MM.1S (cell line): Measurements from ENCODE around the gene UBE2Q1.

Experiments used
- DNase-seq: peaks from one replicate; pipeline ENCODE4 v3.0.0-alpha.2; 2015
- H2AFZ ChIP-seq: fragments of 300-600 bp; sonication (generic); 2 replicates; pipeline ENCODE4 v1.6.0; 2016; ENCODE audit warnings: antibody characterized with exemption, low read length
- H3F3A ChIP-seq: fragments of 300-600 bp; sonication (generic); 2 replicates; pipeline ENCODE4 v1.6.1; 2016; ENCODE audit warnings: mild to moderate bottlenecking, antibody characterized with exemption, low read length, moderate library complexity, mixed read lengths; ENCODE audit not compliant: insufficient read depth
- H3K27ac ChIP-seq: fragments of 300-600 bp; sonication (generic); 2 replicates; pipeline ENCODE4 v1.5.1; 2016; ENCODE audit warnings: mild to moderate bottlenecking, low read length
- H3K27me3 ChIP-seq: fragments of 300-600 bp; sonication (generic); replicated peaks from 2 replicates; pipeline ENCODE4 v1.6.0; 2016; ENCODE audit warnings: low read length; ENCODE audit not compliant: insufficient read depth
- H3K36me3 ChIP-seq: fragments of 300-600 bp; sonication (generic); replicated peaks from 2 replicates; pipeline ENCODE4 v1.6.1; 2016; ENCODE audit warnings: mild to moderate bottlenecking, low read length, mixed read lengths; ENCODE audit not compliant: insufficient read depth
- H3K4me1 ChIP-seq: fragments of 300-600 bp; sonication (generic); 2 replicates; pipeline ENCODE4 v1.6.1; 2016; ENCODE audit warnings: low read length, mixed read lengths
- H3K4me2 ChIP-seq: fragments of 300-600 bp; sonication (generic); 2 replicates; pipeline ENCODE4 v1.6.0; 2016; ENCODE audit warnings: low read depth, low read length
- H3K4me3 ChIP-seq: fragments of 300-600 bp; sonication (generic); 2 replicates; pipeline ENCODE4 v1.5.1; 2016; ENCODE audit warnings: low read length, mixed read lengths
- H3K79me2 ChIP-seq: fragments of 300-600 bp; sonication (generic); 2 replicates; pipeline ENCODE4 v1.6.1; 2016; ENCODE audit warnings: mixed run types, low read length, mixed read lengths
- H3K9ac ChIP-seq: fragments of 300-600 bp; sonication (generic); 2 replicates; pipeline ENCODE4 v1.6.1; 2016; ENCODE audit warnings: low read length, mixed read lengths
- H3K9me2 ChIP-seq: fragments of 300-600 bp; sonication (generic); replicated peaks from 2 replicates; pipeline ENCODE4 v1.6.1; 2016; ENCODE audit warnings: mild to moderate bottlenecking, low read length, mixed read lengths; ENCODE audit not compliant: insufficient read depth
- H3K9me3 ChIP-seq: fragments of 300-600 bp; sonication (generic); replicated peaks from 2 replicates; pipeline ENCODE4 v1.6.1; 2016; ENCODE audit warnings: mild to moderate bottlenecking, low read length, mixed read lengths; ENCODE audit not compliant: insufficient read depth
- H4K20me1 ChIP-seq: fragments of 300-600 bp; sonication (generic); 2 replicates; pipeline ENCODE4 v1.6.1; 2016; ENCODE audit warnings: mild to moderate bottlenecking, low read length, moderate library complexity, mixed read lengths; ENCODE audit not compliant: insufficient read depth
- EZH2 ChIP-seq: fragments of 300-600 bp; sonication (generic); optimal IDR thresholded peaks from 2 replicates; pipeline ENCODE3; 2017; ENCODE audit warnings: low read depth, mild to moderate bottlenecking, antibody characterized with exemption, low read length, mixed read lengths
- EZH2phosphoT487 ChIP-seq: fragments of 300-600 bp; sonication (generic); IDR thresholded peaks from 2 replicates; pipeline ENCODE4 v1.6.1; 2018; ENCODE audit warnings: antibody characterized with exemption, low read length
- TF ChIP-seq, protein P1 (sequence below): fragments of 300-600 bp; sonication (generic); IDR thresholded peaks from 2 replicates; pipeline ENCODE4 v1.5.1; 2016; ENCODE audit warnings: antibody characterized with exemption, low read length, mixed read lengths

The UBE2Q1 gene

DNA sequence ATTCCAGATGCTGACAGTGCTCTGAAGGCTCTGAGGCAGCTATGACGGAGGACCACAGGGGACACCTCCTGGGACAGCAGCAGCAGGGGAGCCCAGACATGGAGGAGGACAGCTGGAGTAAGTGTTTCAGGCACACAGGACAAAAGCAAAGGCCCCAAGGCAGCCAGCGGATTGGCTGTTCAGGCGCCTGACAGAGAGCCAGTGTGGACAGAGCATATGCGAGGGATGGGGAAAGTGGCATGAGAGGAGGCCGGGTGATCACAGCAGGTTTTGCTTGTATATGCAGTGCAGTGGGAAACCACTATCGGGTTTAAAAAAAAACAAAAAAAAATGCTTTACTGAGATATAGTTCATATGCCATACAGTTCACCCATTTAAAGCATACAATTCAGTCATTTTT is 28.2 kb upstream of the UBE2Q1 start:
- Histone ChIP-seq H3K4me2 (no peak overlapping the region), H3F3A (peaks cover 25% of the 10 kb centered on the region), H3K4me1 (peaks cover 48% of the 10 kb centered on the region), H3K4me3 (no peak overlapping the region), H3K9me2 (no peaks in the 10 kb centered on the region), H3K9me3 (no peaks in the 10 kb centered on the region), H3K36me3 (peaks cover 62% of the 10 kb centered on the region), H2AFZ (no peak overlapping the region), H3K27ac (no peak overlapping the region), H3K79me2 (peaks cover 25% of the 10 kb centered on the region; the same call in 1 of the 2 replicates), H4K20me1 (no peaks in the 10 kb centered on the region), H3K27me3 (no peaks in the 10 kb centered on the region), H3K9ac (no peak overlapping the region)
- no peak for DNase-seq
- no peak for TF ChIP-seq EZH2phosphoT487

DNA sequence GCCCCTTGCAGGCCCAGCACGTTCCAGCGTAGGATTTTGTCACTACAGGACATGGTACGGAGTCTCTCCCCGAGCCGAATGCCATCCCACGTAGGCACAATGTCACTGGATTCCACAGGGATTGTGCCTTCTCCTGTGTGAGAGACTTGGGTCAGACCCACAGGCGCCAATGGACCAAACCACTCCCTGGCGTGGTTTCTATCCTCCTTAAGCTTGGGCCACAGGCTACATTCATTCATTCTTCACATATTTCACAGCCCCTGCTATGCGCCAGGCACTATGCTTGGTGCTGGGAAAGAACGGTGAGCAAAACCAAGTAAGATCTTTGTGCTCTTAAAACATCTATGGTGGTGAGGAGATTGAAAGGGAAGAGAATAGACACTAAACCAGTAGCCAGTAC is 27.8 kb upstream of the UBE2Q1 start:
- Histone ChIP-seq H3K9me3 (no peaks in the 10 kb centered on the region), H3K4me3 (no peak overlapping the region), H3K36me3 (peaks cover 62% of the 10 kb centered on the region), H3K4me2 (no peak overlapping the region), H3F3A (peaks cover 25% of the 10 kb centered on the region), H3K27ac (peak overlapping the region; percentile 47; the same call in 1 of the 2 replicates), H3K27me3 (no peaks in the 10 kb centered on the region), H3K9me2 (no peaks in the 10 kb centered on the region), H2AFZ (no peak overlapping the region), H3K4me1 (peaks cover 48% of the 10 kb centered on the region), H4K20me1 (no peaks in the 10 kb centered on the region), H3K79me2 (peaks cover 21% of the 10 kb centered on the region; the same call in 1 of the 2 replicates), H3K9ac (no peak overlapping the region)
- TF ChIP-seq EZH2 = no peak
- TF ChIP-seq, protein P1, sequence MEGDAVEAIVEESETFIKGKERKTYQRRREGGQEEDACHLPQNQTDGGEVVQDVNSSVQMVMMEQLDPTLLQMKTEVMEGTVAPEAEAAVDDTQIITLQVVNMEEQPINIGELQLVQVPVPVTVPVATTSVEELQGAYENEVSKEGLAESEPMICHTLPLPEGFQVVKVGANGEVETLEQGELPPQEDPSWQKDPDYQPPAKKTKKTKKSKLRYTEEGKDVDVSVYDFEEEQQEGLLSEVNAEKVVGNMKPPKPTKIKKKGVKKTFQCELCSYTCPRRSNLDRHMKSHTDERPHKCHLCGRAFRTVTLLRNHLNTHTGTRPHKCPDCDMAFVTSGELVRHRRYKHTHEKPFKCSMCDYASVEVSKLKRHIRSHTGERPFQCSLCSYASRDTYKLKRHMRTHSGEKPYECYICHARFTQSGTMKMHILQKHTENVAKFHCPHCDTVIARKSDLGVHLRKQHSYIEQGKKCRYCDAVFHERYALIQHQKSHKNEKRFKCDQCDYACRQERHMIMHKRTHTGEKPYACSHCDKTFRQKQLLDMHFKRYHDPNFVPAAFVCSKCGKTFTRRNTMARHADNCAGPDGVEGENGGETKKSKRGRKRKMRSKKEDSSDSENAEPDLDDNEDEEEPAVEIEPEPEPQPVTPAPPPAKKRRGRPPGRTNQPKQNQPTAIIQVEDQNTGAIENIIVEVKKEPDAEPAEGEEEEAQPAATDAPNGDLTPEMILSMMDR = no peak
- TF ChIP-seq EZH2phosphoT487 = no peak
- no peak for DNase-seq

DNA sequence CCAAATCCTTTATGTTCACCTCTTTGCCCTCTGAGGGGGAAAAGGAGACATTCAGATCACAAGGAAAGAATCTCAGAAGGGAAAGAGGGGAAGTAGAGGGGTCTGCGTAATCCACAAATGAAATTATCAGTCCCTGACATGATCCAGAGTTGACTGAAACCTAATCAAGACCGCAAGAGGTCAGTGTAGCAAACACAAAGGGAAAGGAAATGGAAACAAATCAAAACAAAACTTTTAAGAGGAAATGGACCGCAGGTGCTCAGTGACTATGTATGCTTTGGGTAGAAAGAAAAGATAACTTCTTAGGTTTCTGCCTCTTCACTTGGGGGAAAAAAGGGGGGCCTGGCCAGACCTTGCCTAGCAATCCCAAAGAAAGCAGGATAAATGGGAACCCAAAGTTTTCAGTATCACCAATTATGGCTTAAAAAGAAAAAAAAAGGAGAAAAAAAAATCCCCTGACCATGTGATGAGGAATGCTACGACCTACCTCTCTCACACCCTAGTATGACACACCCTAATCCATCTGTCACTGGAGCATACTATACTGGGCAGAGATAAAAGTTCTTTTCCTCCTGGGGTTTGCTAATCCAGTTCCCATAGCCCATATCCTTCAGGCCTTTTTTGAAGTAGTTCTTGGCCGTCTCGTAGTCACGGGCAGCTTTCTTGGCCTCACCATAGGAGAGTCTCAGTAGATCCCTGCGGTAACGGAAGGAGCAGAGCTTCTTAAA is 26.0 kb upstream of the UBE2Q1 start:
- H3K27me3 ChIP-seq = no peaks in the 10 kb centered on the region
- peak overlapping the region; percentile 4; the same call in 1 of the 2 replicates for H3K4me2 ChIP-seq
- DNase-seq = peak; percentile 79
- H3K9ac ChIP-seq = no peak overlapping the region; the same call in 1 of the 2 replicates
- TF ChIP-seq EZH2 = no peak
- TF ChIP-seq, protein P1 = peak; percentile 56
- TF ChIP-seq EZH2phosphoT487 = no peak
- peaks cover 48% of the 10 kb centered on the region for H3K4me1 ChIP-seq
- no peak overlapping the region for H3K4me3 ChIP-seq
- no peaks in the 10 kb centered on the region for H3K9me2 ChIP-seq
- H3K36me3 ChIP-seq = peaks cover 56% of the 10 kb centered on the region
- peaks cover 25% of the 10 kb centered on the region for H3F3A ChIP-seq
- H3K27ac ChIP-seq = peak overlapping the region; percentile 47; the same call in 1 of the 2 replicates
- H4K20me1 ChIP-seq = no peaks in the 10 kb centered on the region
- H3K9me3 ChIP-seq = no peaks in the 10 kb centered on the region
- no peak overlapping the region for H2AFZ ChIP-seq
- 0 out of 2 replicates have a peak, but pooled peaks cover 14% of the 10 kb centered on the region for H3K79me2 ChIP-seq

DNA sequence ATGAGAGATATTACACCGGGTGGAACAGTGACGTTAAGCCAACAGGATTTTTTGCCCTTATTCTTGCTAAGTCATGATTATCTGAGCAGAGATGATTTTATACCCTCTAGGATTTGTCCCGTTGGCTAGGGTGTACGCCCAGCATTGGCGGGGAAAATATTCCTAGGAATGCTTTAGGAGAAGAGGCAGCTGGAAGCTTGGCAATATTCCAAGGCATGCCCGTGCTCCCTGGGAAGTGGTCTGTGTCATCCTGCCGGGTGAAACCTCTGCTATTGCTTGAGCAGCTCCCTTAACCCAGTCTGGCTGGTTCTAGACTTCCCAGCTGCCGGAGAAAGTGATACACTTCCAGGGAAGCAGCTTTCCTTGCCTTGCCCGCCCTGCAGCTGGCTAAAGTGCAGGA is 25.3 kb upstream of the UBE2Q1 start:
- no peak for TF ChIP-seq EZH2phosphoT487
- TF ChIP-seq, protein P1 = no peak
- no peak for TF ChIP-seq EZH2

More for the DNA sequence above, 25.3 kb upstream of the UBE2Q1 start:
- Histone ChIP-seq H3K4me2 (0 out of 2 replicates have a peak overlapping the region, but pooled peaks have one; percentile 1), H3K4me1 (peaks cover 48% of the 10 kb centered on the region), H3K79me2 (0 out of 2 replicates have a peak, but pooled peaks cover 14% of the 10 kb centered on the region), H3K9ac (no peak overlapping the region), H3K27ac (peak overlapping the region; percentile 47; the same call in 1 of the 2 replicates), H4K20me1 (no peaks in the 10 kb centered on the region), H3K36me3 (peaks cover 52% of the 10 kb centered on the region), H2AFZ (no peak overlapping the region), H3K27me3 (no peaks in the 10 kb centered on the region), H3K4me3 (no peak overlapping the region), H3K9me2 (no peaks in the 10 kb centered on the region), H3K9me3 (no peaks in the 10 kb centered on the region), H3F3A (peaks cover 25% of the 10 kb centered on the region)
- DNase-seq = no peak
